ENCODE results near the gene CACNA1G. TPM values are rescaled to one million over a fixed set of nuclear protein-coding genes. Genes with fewer than 3 reads are reported as not detected.
A peak's percentile ranks its signal among the peaks of the same experiment; 100 is the strongest.

Gene CACNA1G
- total RNA-seq, 1 donor from 2014 or later: 0.27 TPM

GRCh38 chr17:50661795-50662391 is 101.4 kb downstream of the CACNA1G start:
- DNase-seq (ENCODE audit: low read depth) (peak; percentile 81), FAIRE-seq (no peak)
- Histone ChIP-seq H3K9ac (ENCODE audit: low read length) (peak overlapping the region; percentile 34), H3K36me3 (ENCODE audit: insufficient read depth, low read length) (no peaks in the 10 kb centered on the region), H3K9me3 (ENCODE audit: insufficient read depth, low read depth, low read length) (no peaks in the 10 kb centered on the region), H3K27me3 (ENCODE audit: insufficient read depth, low read length) (no peaks in the 10 kb centered on the region), H3K4me1 (ENCODE audit: insufficient read depth, low read length) (peaks cover 25% of the 10 kb centered on the region), H3K79me2 (ENCODE audit: insufficient read depth, low read length) (no peaks in the 10 kb centered on the region), H3K27ac (ENCODE audit: low read depth, low read length) (peak overlapping the region; percentile 33), H2AFZ (ENCODE audit: low read depth, low read length) (peak overlapping the region; percentile 75), H3K4me3 (ENCODE audit: insufficient read depth, low read depth, low read length) (no peak overlapping the region), H3K4me2 (ENCODE audit: low read length) (peak overlapping the region; percentile 78), H4K20me1 (ENCODE audit: insufficient read depth, low read length) (no peaks in the 10 kb centered on the region)
- Mint-ChIP-seq H3K9me3 (ENCODE audit: unreplicated experiment) (peaks cover 3% of the 10 kb centered on the region), H3K27me3 (ENCODE audit: low read depth, unreplicated experiment) (peaks cover 26% of the 10 kb centered on the region), H3K4me1 (ENCODE audit: low read depth, unreplicated experiment) (peaks cover 16% of the 10 kb centered on the region), H3K27ac (ENCODE audit: unreplicated experiment) (peak overlapping the region; percentile 96), H3K36me3 (ENCODE audit: low read depth, unreplicated experiment) (peaks cover 5% of the 10 kb centered on the region), H3K4me3 (ENCODE audit: unreplicated experiment) (peak overlapping the region; percentile 67)
- TF ChIP-seq EZH2 (IDR thresholded peaks at IDR 0.05; ENCODE audit: insufficient read depth, low read length) (no peak), CTCF (IDR thresholded peaks at IDR 0.05; ENCODE audit: insufficient read depth, low read depth, low read length) (no peak)

GRCh38 chr17:50662632-50663225 is 102.2 kb downstream of the CACNA1G start:
- Mint-ChIP-seq H3K36me3 (ENCODE audit: low read depth, unreplicated experiment) (peaks cover 5% of the 10 kb centered on the region), H3K4me3 (ENCODE audit: unreplicated experiment) (no peak overlapping the region), H3K4me1 (ENCODE audit: low read depth, unreplicated experiment) (peaks cover 16% of the 10 kb centered on the region), H3K27me3 (ENCODE audit: low read depth, unreplicated experiment) (peaks cover 17% of the 10 kb centered on the region), H3K9me3 (ENCODE audit: unreplicated experiment) (peaks cover 3% of the 10 kb centered on the region), H3K27ac (ENCODE audit: unreplicated experiment) (no peak overlapping the region)
- peaks cover 29% of the 10 kb centered on the region for H3K4me1 ChIP-seq (ENCODE audit: insufficient read depth, low read length)
- no peaks in the 10 kb centered on the region for H4K20me1 ChIP-seq (ENCODE audit: insufficient read depth, low read length)
- no peaks in the 10 kb centered on the region for H3K36me3 ChIP-seq (ENCODE audit: insufficient read depth, low read length)
- no peak overlapping the region for H3K4me2 ChIP-seq (ENCODE audit: low read length)
- no peak for FAIRE-seq
- TF ChIP-seq EZH2 (IDR thresholded peaks at IDR 0.05; ENCODE audit: insufficient read depth, low read length) (no peak), CTCF (IDR thresholded peaks at IDR 0.05; ENCODE audit: insufficient read depth, low read depth, low read length) (no peak)
- no peaks in the 10 kb centered on the region for H3K9me3 ChIP-seq (ENCODE audit: insufficient read depth, low read depth, low read length)
- H3K79me2 ChIP-seq (ENCODE audit: insufficient read depth, low read length): no peaks in the 10 kb centered on the region
- H3K4me3 ChIP-seq (ENCODE audit: insufficient read depth, low read depth, low read length): no peak overlapping the region
- no peak for DNase-seq (ENCODE audit: low read depth)
- H2AFZ ChIP-seq (ENCODE audit: low read depth, low read length): no peak overlapping the region
- no peak overlapping the region for H3K9ac ChIP-seq (ENCODE audit: low read length)
- no peaks in the 10 kb centered on the region for H3K27me3 ChIP-seq (ENCODE audit: insufficient read depth, low read length)
- H3K27ac ChIP-seq (ENCODE audit: low read depth, low read length): no peak overlapping the region

- no peaks in the 10 kb centered on the region for H3K9me3 ChIP-seq (ENCODE audit: insufficient read depth, low read depth, low read length)
- H3K79me2 ChIP-seq (ENCODE audit: insufficient read depth, low read length): no peaks in the 10 kb centered on the region
- no peak overlapping the region for H3K4me2 ChIP-seq (ENCODE audit: low read length)
- Mint-ChIP-seq H3K27ac (ENCODE audit: unreplicated experiment) (no peak overlapping the region), H3K36me3 (ENCODE audit: low read depth, unreplicated experiment) (peaks cover 5% of the 10 kb centered on the region), H3K4me3 (ENCODE audit: unreplicated experiment) (no peak overlapping the region), H3K4me1 (ENCODE audit: low read depth, unreplicated experiment) (peaks cover 25% of the 10 kb centered on the region), H3K9me3 (ENCODE audit: unreplicated experiment) (peaks cover 3% of the 10 kb centered on the region), H3K27me3 (ENCODE audit: low read depth, unreplicated experiment) (peaks cover 9% of the 10 kb centered on the region)
- H3K27ac ChIP-seq (ENCODE audit: low read depth, low read length): no peak overlapping the region
- no peak overlapping the region for H3K9ac ChIP-seq (ENCODE audit: low read length)
- H4K20me1 ChIP-seq (ENCODE audit: insufficient read depth, low read length): no peaks in the 10 kb centered on the region
- no peak overlapping the region for H2AFZ ChIP-seq (ENCODE audit: low read depth, low read length)
- no peak for DNase-seq (ENCODE audit: low read depth)
- TF ChIP-seq CTCF (IDR thresholded peaks at IDR 0.05; ENCODE audit: insufficient read depth, low read depth, low read length): no peak
- TF ChIP-seq EZH2 (IDR thresholded peaks at IDR 0.05; ENCODE audit: insufficient read depth, low read length): no peak
- peaks cover 40% of the 10 kb centered on the region for H3K4me1 ChIP-seq (ENCODE audit: insufficient read depth, low read length)
- no peaks in the 10 kb centered on the region for H3K36me3 ChIP-seq (ENCODE audit: insufficient read depth, low read length)
- no peak overlapping the region for H3K4me3 ChIP-seq (ENCODE audit: insufficient read depth, low read depth, low read length)
- no peaks in the 10 kb centered on the region for H3K27me3 ChIP-seq (ENCODE audit: insufficient read depth, low read length)
- no peak for FAIRE-seq
Measured at GRCh38 chr17:50663812-50664374, 103.4 kb downstream of the CACNA1G start.
